Mammary epithelial cell (primary cell): ENCODE results near the gene PDGFA.

ENCODE experiments used
- CTCF ChIP-seq, 2 donors: IDR thresholded peaks in 1 of 2; conservative IDR thresholded peaks in 1 of 2; 2 replicates each; pipeline ENCODE4 v1.5.1; 2011 to 2012; ENCODE audit warnings: inconsistent platforms in 2 of 2, low read length in 2 of 2, mild to moderate bottlenecking in 2 of 2, control low read depth in 1 of 2, low read depth in 1 of 2; ENCODE audit not compliant: insufficient read depth in 1 of 2; ENCODE audit errors: extremely low read depth in 1 of 2
- EZH2 ChIP-seq: IDR thresholded peaks from 2 replicates; pipeline ENCODE4 v1.6.1; 2012; ENCODE audit warnings: low read length, inconsistent platforms, borderline replicate concordance

- TF ChIP-seq CTCF (conservative IDR thresholded peaks at IDR 0.05 in 1 of 2, IDR thresholded peaks at IDR 0.05 in 1 of 2; ENCODE audit: extremely low read depth in 1 of 2, insufficient read depth in 1 of 2, low read depth in 1 of 2, low read length in 2 of 2) (no peak), EZH2 (no peak)
These were observed 59.1 kb downstream of the PDGFA start for GRCh38 chr7:460374-461116.
